Stomach (tissue), 9 donors: ENCODE measurements around the gene ZNF516. TPM values are rescaled to one million over a fixed set of nuclear protein-coding genes. Genes with fewer than 3 reads are reported as not detected.

Experiments
- DNase-seq, 2 donors: peaks; one replicate each; pipeline versions ENCODE4 v3.0.0 to v3.0.0-alpha.2; 2013 to 2019
- H3K27ac ChIP-seq, 5 donors: fragments of 200-600 bp in 4 of 5; sonication (generic) in 4 of 5; one replicate each; pipeline ENCODE4 v1.5.1; 2013 to 2019; ENCODE audit warnings: mild to moderate bottlenecking in 1 of 5, moderate library complexity in 1 of 5
- H3K27me3 ChIP-seq, 3 donors: fragments of 200-600 bp; sonication (generic); one replicate each; pipeline ENCODE4 v1.5.1; 2017 to 2019; ENCODE audit warnings: mixed run types in 1 of 3
- H3K36me3 ChIP-seq, 4 donors: fragments of 200-600 bp; sonication (generic); 1 replicate in 3 of 4; 2 replicates in 1 of 4; pipeline ENCODE4 v1.5.1; 2016 to 2019
- H3K4me1 ChIP-seq, 4 donors: fragments of 200-600 bp; sonication (generic); one replicate each; pipeline ENCODE4 v1.5.1; 2016 to 2019
- H3K4me3 ChIP-seq, 4 donors: fragments of 200-600 bp; sonication (generic) in 3 of 4; one replicate each; pipeline ENCODE4 v1.5.1; 2016 to 2019; ENCODE audit warnings: mild to moderate bottlenecking in 1 of 4
- H3K9me3 ChIP-seq, 4 donors: fragments of 200-600 bp; sonication (generic); one replicate each; pipeline ENCODE4 v1.5.1; 2016 to 2019
- EP300 ChIP-seq: sonication (generic); formaldehyde crosslinking; IDR thresholded peaks from one replicate; pipeline ENCODE4 v1.6.1; 2017; ENCODE audit warnings: antibody characterized with exemption
- POLR2A ChIP-seq, 4 donors: fragments of 450-650 bp; IDR thresholded peaks; one replicate each; pipeline ENCODE4 v1.6.1; 2016; ENCODE audit warnings: antibody characterized with exemption in 4 of 4, control low read depth in 2 of 4, mild to moderate bottlenecking in 1 of 4, moderate library complexity in 1 of 4
- POLR2AphosphoS5 ChIP-seq, 3 donors: sonication (generic); formaldehyde crosslinking; IDR thresholded peaks; one replicate each; pipeline ENCODE4 v1.6.1; 2016; ENCODE audit warnings: antibody characterized with exemption in 3 of 3
- WGBS, 5 donors: extraction: QIAGEN DNeasy Blood & Tissue Kit in 3 of 5; methylation state at CpG; one replicate each; pipeline versions ENCODE4 v1.1.5 to v1.1.7; 2013 to 2018; 5-methylcytosine and 5-hydroxymethylcytosine counted together
- intact Hi-C: fragments of 100-400 bp; cut with DNase I; formaldehyde crosslinking; loops from one replicate; pipeline ENCODE4 v1.15.1; 2023; ENCODE audit warnings: low total_unique reads
- polyA plus RNA-seq, 3 donors: library from polyadenylated mRNA; stranded (reverse); fragments of 200-250 nt; gene quantifications; one replicate each; pipeline ENCODE4 v1.2.3, GENCODE V29; 2013
- total RNA-seq, 5 donors: library from RNA; depleted of rRNA; stranded (reverse); fragments of >200 nt; gene quantifications; one replicate each; pipeline versions ENCODE4 v1.1.0 to v1.2.3, GENCODE V29; 2014 to 2016
- TF ChIP-seq, protein P1 (sequence below), 7 experiments: fragments of 450-650 bp in 4 of 7; fragments of 200-600 bp in 3 of 7; sonication (generic) in 3 of 7; IDR thresholded peaks; one replicate each; pipeline ENCODE4 v1.5.1; 2016 to 2019; ENCODE audit warnings: antibody characterized with exemption in 7 of 7, control low read depth in 2 of 7, mild to moderate bottlenecking in 1 of 7
- donor health status: healthy with polysubstance abuse.
- donor health status: Bipolar disorder and iron deficiency.
- donor health status: healthy.

The ZNF516 gene
- total and polyA plus RNA-seq, 8 donors = 2.3 to 25.9 (median 14.4) TPM

DNA sequence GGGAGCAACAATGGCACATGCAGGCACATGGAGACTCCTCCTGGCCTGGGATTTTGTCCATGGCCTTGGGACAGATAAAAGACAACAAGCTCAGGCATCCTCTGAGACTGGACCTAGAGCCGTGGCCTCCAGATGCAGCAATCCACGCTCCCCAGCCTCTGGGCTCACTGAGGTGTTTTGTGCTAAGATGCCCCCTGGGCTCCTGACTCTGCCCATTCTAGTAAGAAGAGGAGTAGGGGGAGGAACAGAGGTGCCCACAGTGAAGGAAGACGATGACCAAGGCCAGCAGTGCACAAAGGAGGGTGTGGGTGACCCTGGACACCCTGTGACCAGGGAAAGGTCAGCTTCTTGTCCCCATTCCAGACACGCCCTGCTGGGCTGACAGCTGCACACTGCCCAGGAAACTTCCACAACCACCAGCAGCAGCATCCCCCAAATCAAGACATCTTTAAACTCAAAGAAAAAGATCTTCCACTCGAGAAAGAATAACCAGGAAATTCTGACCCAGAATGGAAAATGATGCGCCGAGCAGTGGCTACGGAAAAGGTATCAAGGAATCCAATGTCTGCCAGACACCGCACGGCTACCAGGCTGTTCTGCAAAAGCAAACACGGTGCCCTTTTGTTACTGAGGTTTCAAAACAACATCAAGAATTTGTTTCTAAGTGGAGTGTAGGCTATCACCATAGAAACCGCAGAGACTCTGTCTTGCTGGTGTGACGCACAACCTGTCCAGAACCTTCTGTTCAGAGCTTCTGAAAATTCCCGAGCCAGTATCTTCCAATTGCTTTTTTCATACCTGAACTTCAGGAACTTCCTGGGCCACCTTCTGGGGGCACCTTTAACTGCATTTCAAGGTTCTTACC, 65.5 kb downstream of the ZNF516 start:
- H3K27me3 ChIP-seq = no peaks in the 10 kb centered on the region
- H3K9me3 ChIP-seq = no peaks in the 10 kb centered on the region
- TF ChIP-seq POLR2A (IDR thresholded peaks at IDR 0.05) = no peak
- TF ChIP-seq POLR2AphosphoS5 (IDR thresholded peaks at IDR 0.05) = no peak
- no peak for TF ChIP-seq EP300
- TF ChIP-seq, protein P1, sequence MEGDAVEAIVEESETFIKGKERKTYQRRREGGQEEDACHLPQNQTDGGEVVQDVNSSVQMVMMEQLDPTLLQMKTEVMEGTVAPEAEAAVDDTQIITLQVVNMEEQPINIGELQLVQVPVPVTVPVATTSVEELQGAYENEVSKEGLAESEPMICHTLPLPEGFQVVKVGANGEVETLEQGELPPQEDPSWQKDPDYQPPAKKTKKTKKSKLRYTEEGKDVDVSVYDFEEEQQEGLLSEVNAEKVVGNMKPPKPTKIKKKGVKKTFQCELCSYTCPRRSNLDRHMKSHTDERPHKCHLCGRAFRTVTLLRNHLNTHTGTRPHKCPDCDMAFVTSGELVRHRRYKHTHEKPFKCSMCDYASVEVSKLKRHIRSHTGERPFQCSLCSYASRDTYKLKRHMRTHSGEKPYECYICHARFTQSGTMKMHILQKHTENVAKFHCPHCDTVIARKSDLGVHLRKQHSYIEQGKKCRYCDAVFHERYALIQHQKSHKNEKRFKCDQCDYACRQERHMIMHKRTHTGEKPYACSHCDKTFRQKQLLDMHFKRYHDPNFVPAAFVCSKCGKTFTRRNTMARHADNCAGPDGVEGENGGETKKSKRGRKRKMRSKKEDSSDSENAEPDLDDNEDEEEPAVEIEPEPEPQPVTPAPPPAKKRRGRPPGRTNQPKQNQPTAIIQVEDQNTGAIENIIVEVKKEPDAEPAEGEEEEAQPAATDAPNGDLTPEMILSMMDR (IDR thresholded peaks at IDR 0.05) = no peak
- 82 to 85% (median 83%) methylated on average over 14 of the region's 14 CpGs for WGBS, 5 donors
- H3K27ac ChIP-seq = no peak overlapping the region
- peaks cover 0 to 24% (median 20%) of the 10 kb centered on the region in 4 donors for H3K36me3 ChIP-seq
- DNase-seq = no peak
- H3K4me1 ChIP-seq = peaks cover 5 to 65% (median 36%) of the 10 kb centered on the region in 4 donors
- no peak overlapping the region for H3K4me3 ChIP-seq
- intact Hi-C loops = no loop called here

DNA sequence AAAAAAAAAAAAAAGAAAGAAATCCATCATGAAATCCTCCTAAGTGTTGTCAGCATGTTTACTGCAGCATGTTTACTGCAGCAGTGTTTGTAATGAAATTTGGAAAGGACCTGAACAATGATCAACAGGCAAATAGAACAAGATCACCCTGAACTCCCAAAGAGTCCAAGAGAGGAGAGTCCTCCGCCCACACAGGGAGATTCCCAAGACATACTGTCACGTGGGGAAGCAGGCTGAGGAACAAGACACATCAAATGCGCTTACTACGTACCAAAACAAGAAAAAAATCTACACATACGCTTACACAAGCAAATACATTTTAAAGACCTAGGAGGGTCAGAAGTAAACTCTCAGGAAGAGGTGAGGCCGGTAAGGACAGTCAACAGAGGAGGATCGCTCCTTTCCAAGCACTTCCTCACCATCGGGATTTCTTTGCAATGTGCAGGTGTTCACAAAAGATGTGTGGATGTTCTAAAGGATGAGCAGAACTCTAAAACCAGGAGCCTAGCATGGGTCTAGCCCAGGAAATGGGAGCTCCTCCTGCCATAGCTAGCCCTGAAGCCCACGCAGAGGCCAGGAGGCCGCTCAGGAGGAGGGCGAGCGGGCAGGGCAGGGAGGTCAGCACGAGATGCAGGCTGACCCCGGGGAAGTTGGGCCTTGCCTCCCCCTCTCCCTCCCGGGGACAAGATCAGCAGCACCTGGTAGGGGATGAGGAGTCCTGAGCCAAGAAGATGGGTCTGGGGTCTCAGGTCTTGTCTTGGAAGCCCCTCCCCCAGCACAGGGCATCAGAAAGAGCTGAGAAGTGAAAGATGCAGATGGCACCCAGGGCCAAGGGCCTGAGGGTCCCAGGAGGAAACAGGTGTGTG, 66.4 kb downstream of the ZNF516 start:
- peaks cover 5 to 65% (median 36%) of the 10 kb centered on the region in 4 donors for H3K4me1 ChIP-seq
- DNase-seq = no peak
- H3K27ac ChIP-seq = no peak overlapping the region
- H3K9me3 ChIP-seq = no peaks in the 10 kb centered on the region
- peaks cover 0 to 16% (median 14%) of the 10 kb centered on the region in 4 donors for H3K36me3 ChIP-seq
- H3K27me3 ChIP-seq = no peaks in the 10 kb centered on the region
- WGBS, 5 donors = 76 to 88% (median 86%) methylated on average over 15 of the region's 15 CpGs
- intact Hi-C loops = no loop called here
- TF ChIP-seq POLR2A (IDR thresholded peaks at IDR 0.05) = no peak
- TF ChIP-seq EP300 = no peak
- TF ChIP-seq, protein P1 (IDR thresholded peaks at IDR 0.05) = no peak
- no peak for TF ChIP-seq POLR2AphosphoS5 (IDR thresholded peaks at IDR 0.05)
- no peak overlapping the region for H3K4me3 ChIP-seq

DNA sequence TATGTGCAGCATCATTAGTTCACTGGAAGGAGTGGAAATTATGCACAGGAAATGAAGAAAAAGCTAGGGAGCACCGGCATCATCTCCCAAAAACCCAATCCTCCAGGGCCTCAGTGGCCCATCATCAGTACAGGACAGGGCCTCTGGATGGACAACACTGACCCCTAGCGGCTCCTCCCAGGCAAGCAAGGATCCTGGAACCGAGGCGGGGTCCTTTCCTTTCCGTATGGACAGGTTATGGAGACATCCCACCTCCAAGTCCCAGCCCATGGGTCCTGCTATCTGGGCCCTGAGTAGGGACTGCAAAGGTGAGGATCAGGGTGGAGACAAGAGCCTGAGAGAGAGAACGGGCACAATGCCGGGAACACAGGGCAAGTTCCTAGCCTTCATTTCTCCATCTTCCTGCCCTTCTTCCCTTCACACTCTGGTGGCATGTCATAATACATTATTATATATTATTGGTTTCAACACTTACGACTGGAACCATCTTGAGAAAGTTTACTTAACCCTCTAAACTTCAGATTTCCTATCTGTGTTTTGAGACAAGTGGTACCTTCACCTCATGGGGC, 68.2 kb downstream of the ZNF516 start:
- Histone ChIP-seq H3K9me3 (no peaks in the 10 kb centered on the region), H3K27me3 (no peaks in the 10 kb centered on the region), H3K4me3 (no peak overlapping the region), H3K36me3 (no peaks in the 10 kb centered on the region), H3K4me1 (peaks cover 5 to 70% (median 40%) of the 10 kb centered on the region in 4 donors), H3K27ac (no peak overlapping the region)
- WGBS, 5 donors = 65 to 74% (median 71%) methylated on average over 8 of the region's 8 CpGs
- peak; percentile 40 to 65 for DNase-seq
- TF ChIP-seq, protein P1 (IDR thresholded peaks at IDR 0.05) = peak in 4 of 7 experiments; percentile 38 to 61 (median 46)
- no peak for TF ChIP-seq POLR2AphosphoS5 (IDR thresholded peaks at IDR 0.05)
- intact Hi-C loops = no loop called here
